HG02678 (cell line): Measurements from ENCODE around the gene ROBO2.

Experiments used
- ATAC-seq: cut with Tn5 transposase; IDR thresholded peaks from one replicate; pipeline ENCODE4 v1.9.1; 2021; ENCODE audit warnings: mild to moderate bottlenecking, moderate library complexity; ENCODE audit not compliant: unreplicated experiment

Gene ROBO2

GRCh38 chr3:77539677-77540076, 499.8 kb downstream of the ROBO2 start:
- ATAC-seq = no peak

GRCh38 chr3:77541203-77541922, 501.5 kb downstream of the ROBO2 start:
- no peak for ATAC-seq

- ATAC-seq = no peak
These were observed 506.3 kb downstream of the ROBO2 start for GRCh38 chr3:77546246-77546645.

GRCh38 chr3:77549034-77549433, 509.1 kb downstream of the ROBO2 start:
- ATAC-seq = no peak

- ATAC-seq = no peak
These were observed 513.3 kb downstream of the ROBO2 start for GRCh38 chr3:77553240-77553639.

- ATAC-seq = no peak
These were observed 522.2 kb downstream of the ROBO2 start for GRCh38 chr3:77562089-77562488.

GRCh38 chr3:77563012-77563411, 523.1 kb downstream of the ROBO2 start:
- no peak for ATAC-seq

- no peak for ATAC-seq
These were observed 526.2 kb downstream of the ROBO2 start for GRCh38 chr3:77566055-77566454.

- ATAC-seq = no peak
These were observed 532.2 kb downstream of the ROBO2 start for GRCh38 chr3:77571971-77572715.

GRCh38 chr3:77577264-77577663, 537.4 kb downstream of the ROBO2 start:
- no peak for ATAC-seq

- ATAC-seq = no peak
These were observed 546.3 kb downstream of the ROBO2 start for GRCh38 chr3:77586216-77586615.

- no peak for ATAC-seq
These were observed 549.0 kb downstream of the ROBO2 start for GRCh38 chr3:77588863-77589262.

- no peak for ATAC-seq
These were observed 550.3 kb downstream of the ROBO2 start for GRCh38 chr3:77590191-77590590.

GRCh38 chr3:77595371-77595870, 555.5 kb downstream of the ROBO2 start:
- ATAC-seq = no peak

- no peak for ATAC-seq
These were observed 560.0 kb downstream of the ROBO2 start for GRCh38 chr3:77599948-77600347.

- ATAC-seq = no peak
These were observed 562.0 kb downstream of the ROBO2 start for GRCh38 chr3:77601823-77602415.

- ATAC-seq = no peak
These were observed 562.8 kb downstream of the ROBO2 start for GRCh38 chr3:77602722-77603121.

- ATAC-seq = no peak
These were observed 565.4 kb downstream of the ROBO2 start for GRCh38 chr3:77605308-77605707.

GRCh38 chr3:77605865-77606264, 566.0 kb downstream of the ROBO2 start:
- ATAC-seq = no peak

- ATAC-seq = no peak
These were observed 566.5 kb downstream of the ROBO2 start for GRCh38 chr3:77606372-77606771.

- no peak for ATAC-seq
These were observed 578.8 kb downstream of the ROBO2 start for GRCh38 chr3:77618686-77619085.

GRCh38 chr3:77620009-77620408, 580.1 kb downstream of the ROBO2 start:
- ATAC-seq = no peak
